Measurements from ENCODE around the gene RNF169. TPM values are rescaled to one million over a fixed set of nuclear protein-coding genes. Genes with fewer than 3 reads are reported as not detected.

RNF169 gene
- total RNA-seq, 1 experiment from 2014 or later, result 13.0 TPM

- Histone ChIP-seq H2BK12ac (ENCODE audit: insufficient read length, low read depth, low read length) (no peak overlapping the region), H3K79me1 (ENCODE audit: insufficient read depth, low read depth, low read length, poor library complexity, severe bottlenecking) (peaks cover 3% of the 10 kb centered on the region), H4K5ac (ENCODE audit: insufficient read length, low read depth, low read length) (no peak overlapping the region), H3K14ac (ENCODE audit: insufficient read depth, low read length) (no peak overlapping the region), H3K4me2 (ENCODE audit: insufficient read depth, insufficient read length, low read length) (no peak overlapping the region), H3K4ac (ENCODE audit: low read depth, low read length) (no peak overlapping the region), H3K27me3 (ENCODE audit: insufficient read depth, low read length) (no peaks in the 10 kb centered on the region), H3T11ph (ENCODE audit: low read length) (no peak overlapping the region), H2AK5ac (ENCODE audit: insufficient read length, low read length) (no peak overlapping the region), H4K91ac (ENCODE audit: insufficient read length, low read depth, low read length) (no peak overlapping the region), H3K56ac (ENCODE audit: insufficient read length, low read depth, low read length) (no peak overlapping the region), H3K18ac (ENCODE audit: insufficient read length, low read depth, low read length) (no peak overlapping the region), H2BK20ac (ENCODE audit: low read depth, low read length, poor library complexity, severe bottlenecking) (no peak overlapping the region), H3K4me1 (ENCODE audit: insufficient read depth, low read length) (no peaks in the 10 kb centered on the region), H2BK120ac (ENCODE audit: low read depth, low read length, poor library complexity, severe bottlenecking) (no peak overlapping the region), H3K23me2 (ENCODE audit: insufficient read length, low read depth, low read length, poor library complexity, severe bottlenecking) (no peaks in the 10 kb centered on the region), H4K8ac (replicated peaks; ENCODE audit: insufficient read length, low read depth, low read length) (no peak overlapping the region), H2BK15ac (ENCODE audit: low read depth, low read length) (no peak overlapping the region), H3K27ac (ENCODE audit: insufficient read length, low read depth, low read length) (no peak overlapping the region), H2BK5ac (ENCODE audit: insufficient read length, low read length) (no peak overlapping the region), H3K9me3 (ENCODE audit: control insufficient read depth, low read depth, low read length) (no peaks in the 10 kb centered on the region), H3K79me2 (ENCODE audit: insufficient read depth, low read length) (0 out of 2 replicates have a peak, but pooled peaks cover under 1% of the 10 kb centered on the region), H3K9ac (ENCODE audit: extremely low read depth, insufficient read length, low read length) (no peak overlapping the region), H3K23ac (ENCODE audit: insufficient read length, low read depth, low read length) (no peak overlapping the region), H2AFZ (ENCODE audit: low read length) (no peak overlapping the region), H4K20me1 (ENCODE audit: control insufficient read depth, insufficient read depth, insufficient read length) (no peaks in the 10 kb centered on the region)
- DNase-seq, result no peak
- H3K27me3 Mint-ChIP-seq (ENCODE audit: low read depth), result no peaks in the 10 kb centered on the region
- H3K4me1 Mint-ChIP-seq, result no peaks in the 10 kb centered on the region
- no peak overlapping the region for H3K27ac Mint-ChIP-seq
- no CpG with 5 or more reads among the region's 1 CpG for WGBS (ENCODE audit: extremely low coverage, insufficient read length, low lambda C conversion rate)
- H3K4me3 Mint-ChIP-seq, result no peak overlapping the region
- no peak for TF ChIP-seq CTCF (conservative IDR thresholded peaks at IDR 0.05)
- H3K36me3 Mint-ChIP-seq (ENCODE audit: insufficient read depth in 1 of 3, low read depth in 3 of 3), result no peaks in the 10 kb centered on the region
- no peaks in the 10 kb centered on the region for H3K9me3 Mint-ChIP-seq
Measured at GRCh38 chr11:74775762-74776161, 27.1 kb downstream of the RNF169 start.

Measured in H9 (cell line).